Activated CD4-positive, CD25-positive, alpha-beta regulatory T cell treated with anti-CD3 and anti-CD28 coated beads, Interleukin-2, amount 50 U/mL, for 16 hours (primary cell): Measurements from ENCODE around the gene BMP8B.
A peak's percentile ranks its signal among the peaks of the same experiment; 100 is the strongest.
"Not testable (repeated sequence)": the region's sequence is repeated elsewhere in the genome, so short reads cannot be mapped to it uniquely, and the experiment has no call there.

Source experiments
- DNase-seq: peaks from one replicate; pipeline ENCODE4 v3.0.0-alpha.2; 2020; ENCODE audit warnings: low read depth, low spot score

Gene BMP8B

GRCh38 chr1:39812913-39813312 is 24.2 kb upstream of the BMP8B start:
- no peak for DNase-seq

- DNase-seq = no peak
Observed at GRCh38 chr1:39808784-39809517, 20.3 kb upstream of the BMP8B start.

GRCh38 chr1:39805385-39805784 is 16.7 kb upstream of the BMP8B start:
- DNase-seq = no peak

GRCh38 chr1:39802496-39803260 is 14.0 kb upstream of the BMP8B start:
- DNase-seq = no peak

GRCh38 chr1:39800471-39800835 is 11.8 kb upstream of the BMP8B start:
- DNase-seq = no peak

GRCh38 chr1:39799770-39800470 is 11.3 kb upstream of the BMP8B start:
- DNase-seq = peak; percentile 44

- peak; percentile 87 for DNase-seq
Observed at GRCh38 chr1:39798859-39799769, 10.4 kb upstream of the BMP8B start.

- DNase-seq = no peak
Observed at GRCh38 chr1:39795651-39796050, 7.0 kb upstream of the BMP8B start.

- DNase-seq = no peak
Observed at GRCh38 chr1:39791838-39792237, 3.2 kb upstream of the BMP8B start.

- no peak for DNase-seq
Observed at GRCh38 chr1:39789571-39790110, 976 bp upstream of the BMP8B start.

GRCh38 chr1:39788426-39788757 is 273 bp downstream of the BMP8B start:
- DNase-seq = no peak

GRCh38 chr1:39787964-39788363 is 701 bp downstream of the BMP8B start:
- DNase-seq = not testable (repeated sequence)

GRCh38 chr1:39787468-39787867 is 1.2 kb downstream of the BMP8B start:
- DNase-seq = no peak

GRCh38 chr1:39787108-39787375 is 1.6 kb downstream of the BMP8B start:
- not testable (repeated sequence) for DNase-seq

GRCh38 chr1:39786303-39787107 is 2.2 kb downstream of the BMP8B start:
- DNase-seq = not testable (repeated sequence)

- not testable (repeated sequence) for DNase-seq
Observed at GRCh38 chr1:39782685-39783084, 6.0 kb downstream of the BMP8B start.

- DNase-seq = no peak
Observed at GRCh38 chr1:39782103-39782502, 6.6 kb downstream of the BMP8B start.

GRCh38 chr1:39781349-39781715 is 7.3 kb downstream of the BMP8B start:
- DNase-seq = no peak

- DNase-seq = no peak
Observed at GRCh38 chr1:39779821-39780220, 8.8 kb downstream of the BMP8B start.

GRCh38 chr1:39779137-39779536 is 9.5 kb downstream of the BMP8B start:
- DNase-seq = no peak
